AG04450 (cell line): ENCODE measurements around the gene BABAM1. TPM values are rescaled to one million over a fixed set of nuclear protein-coding genes. Genes with fewer than 3 reads are reported as not detected.

Source experiments
- CTCF ChIA-PET: fragments of 300-600, 350-600 bp; formaldehyde crosslinking; extraction: SDS; loops from one replicate; lab custom pipeline; 2022; ENCODE audit warnings: antibody characterized with exemption, inconsistent platforms; lab: Charles Lee
- POLR2A ChIA-PET: fragments of 350-600 bp; formaldehyde crosslinking; extraction: SDS; loops from one replicate; lab custom pipeline; 2021; ENCODE audit warnings: antibody characterized with exemption, inconsistent platforms; lab: Yijun Ruan, JAX
- DNase-seq: peaks from one replicate; pipeline ENCODE4 v3.0.0-alpha.2; 2011; ENCODE audit warnings: low read depth, low spot score
- H3K27ac ChIP-seq: one replicate; pipeline ENCODE4 v1.5.1; 2012; ENCODE audit warnings: low read depth, low read length, control low read depth
- H3K27me3 ChIP-seq: one replicate; pipeline ENCODE4 v1.6.0; 2012; ENCODE audit warnings: low read length; ENCODE audit not compliant: control insufficient read depth, insufficient read depth
- H3K4me3 ChIP-seq: 2 replicates; pipeline ENCODE4 v1.5.1; 2011; ENCODE audit warnings: mild to moderate bottlenecking, low read depth, low read length, control low read depth
- H3K9me3 ChIP-seq: 2 replicates; pipeline ENCODE4 v1.5.1; 2012; ENCODE audit warnings: low read length; ENCODE audit not compliant: control insufficient read depth, insufficient read depth
- polyA plus RNA-seq: library from polyadenylated mRNA; depleted of rRNA; stranded (reverse); fragments of >200 nt; gene quantifications from 2 replicates; pipeline ENCODE4 v1.2.3, GENCODE V29; 2011
- TF ChIP-seq, protein P1 (sequence below): IDR thresholded peaks from 2 replicates; pipeline ENCODE4 v1.5.1; 2011; ENCODE audit warnings: low read depth, low read length, control low read depth, inconsistent platforms

The BABAM1 gene
- polyA plus RNA-seq, 1 experiment: 98.6 TPM

DNA sequence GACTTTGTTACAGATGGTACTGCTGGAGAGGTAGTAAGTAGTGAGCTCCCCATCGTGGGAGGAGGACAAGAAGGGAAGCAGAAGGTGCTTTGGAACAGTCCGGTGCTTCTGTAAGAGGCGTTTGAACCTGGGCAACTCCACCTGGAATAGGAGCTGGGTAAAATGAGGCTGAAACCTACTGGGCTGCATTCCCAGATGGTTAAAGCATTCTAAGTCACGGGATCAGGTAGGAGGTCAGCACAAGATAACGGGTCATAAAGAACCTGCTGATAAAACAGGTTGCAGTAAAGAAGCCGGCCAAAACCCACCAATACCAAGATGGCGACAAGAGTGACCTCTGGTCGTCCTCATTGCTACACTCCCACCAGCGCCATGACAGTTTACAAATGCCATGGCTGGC, 19.5 kb downstream of the BABAM1 start:
- Histone ChIP-seq H3K27me3 (no peaks in the 10 kb centered on the region), H3K9me3 (no peaks in the 10 kb centered on the region), H3K4me3 (no peak overlapping the region), H3K27ac (no peak overlapping the region)
- POLR2A ChIA-PET: no interaction called here
- TF ChIP-seq, protein P1, sequence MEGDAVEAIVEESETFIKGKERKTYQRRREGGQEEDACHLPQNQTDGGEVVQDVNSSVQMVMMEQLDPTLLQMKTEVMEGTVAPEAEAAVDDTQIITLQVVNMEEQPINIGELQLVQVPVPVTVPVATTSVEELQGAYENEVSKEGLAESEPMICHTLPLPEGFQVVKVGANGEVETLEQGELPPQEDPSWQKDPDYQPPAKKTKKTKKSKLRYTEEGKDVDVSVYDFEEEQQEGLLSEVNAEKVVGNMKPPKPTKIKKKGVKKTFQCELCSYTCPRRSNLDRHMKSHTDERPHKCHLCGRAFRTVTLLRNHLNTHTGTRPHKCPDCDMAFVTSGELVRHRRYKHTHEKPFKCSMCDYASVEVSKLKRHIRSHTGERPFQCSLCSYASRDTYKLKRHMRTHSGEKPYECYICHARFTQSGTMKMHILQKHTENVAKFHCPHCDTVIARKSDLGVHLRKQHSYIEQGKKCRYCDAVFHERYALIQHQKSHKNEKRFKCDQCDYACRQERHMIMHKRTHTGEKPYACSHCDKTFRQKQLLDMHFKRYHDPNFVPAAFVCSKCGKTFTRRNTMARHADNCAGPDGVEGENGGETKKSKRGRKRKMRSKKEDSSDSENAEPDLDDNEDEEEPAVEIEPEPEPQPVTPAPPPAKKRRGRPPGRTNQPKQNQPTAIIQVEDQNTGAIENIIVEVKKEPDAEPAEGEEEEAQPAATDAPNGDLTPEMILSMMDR: no peak
- DNase-seq: no peak
- CTCF ChIA-PET: interaction anchor here (0.8 kb wide), 1 partner anchor 81 kb away, joined by 3 read pairs; no protein-coding TSS in a partner anchor

DNA sequence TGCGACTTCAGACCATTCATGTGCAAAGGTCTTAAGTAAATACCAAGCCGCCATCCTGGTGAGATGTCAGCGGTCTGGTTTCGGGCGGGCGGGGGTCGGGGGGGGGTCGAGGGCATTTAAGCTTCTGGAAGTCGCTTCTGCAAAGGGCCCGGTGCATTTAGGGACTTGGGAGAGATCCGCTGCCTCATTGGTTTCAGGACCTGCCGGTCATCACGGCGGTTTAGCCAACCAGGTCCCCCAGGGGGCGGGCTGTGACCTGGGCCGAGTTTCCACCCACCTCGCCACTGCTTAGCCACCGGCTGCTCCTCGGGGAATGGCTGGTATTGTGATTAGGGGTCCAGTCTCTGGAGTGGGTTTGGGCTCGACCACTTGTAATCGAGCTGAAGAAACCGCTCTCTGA, 22.2 kb downstream of the BABAM1 start:
- H3K4me3 ChIP-seq: peak overlapping the region; percentile 33

DNA sequence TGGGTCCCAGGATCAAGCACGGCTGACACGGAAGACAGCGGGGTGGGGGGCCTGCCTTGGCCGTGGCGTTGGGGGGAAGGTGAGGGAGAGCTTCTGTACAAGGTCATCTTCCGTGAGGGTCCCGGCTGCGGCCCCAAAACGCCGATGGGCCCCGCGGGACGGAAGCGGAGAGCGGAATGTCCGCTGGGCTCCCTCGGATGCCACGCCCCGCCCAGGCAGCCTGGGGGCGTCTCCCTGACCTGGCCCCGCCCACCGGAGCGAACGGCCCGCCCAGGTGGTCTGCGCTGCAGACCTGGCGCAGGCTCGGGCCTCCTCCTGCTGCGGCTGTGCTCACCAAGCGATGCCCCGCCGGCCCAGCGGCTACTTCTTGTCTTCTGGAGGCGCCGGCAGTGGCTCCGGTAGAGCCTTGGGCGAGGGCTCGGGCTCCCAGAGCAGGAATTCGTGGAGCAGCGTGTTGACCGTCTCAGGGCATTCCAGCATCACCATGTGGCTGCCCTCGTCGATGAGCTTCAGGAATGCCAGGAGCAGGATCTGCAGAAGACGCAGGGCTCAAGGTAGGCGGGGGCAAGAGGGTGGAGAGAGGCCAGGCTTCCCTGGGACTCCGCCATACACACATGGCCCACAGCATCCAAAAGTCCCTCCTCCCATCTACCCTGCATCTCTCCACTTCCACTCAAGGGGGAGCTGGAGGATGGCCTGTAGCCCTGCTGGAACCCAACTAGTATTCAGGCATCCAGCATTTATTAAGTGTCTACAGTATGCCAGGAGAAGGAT, 25.2 kb downstream of the BABAM1 start:
- TF ChIP-seq, protein P1: peak; percentile 75
- Histone ChIP-seq H3K27me3 (no peaks in the 10 kb centered on the region), H3K9me3 (peaks cover 6% of the 10 kb centered on the region), H3K27ac (peak overlapping the region; percentile 81), H3K4me3 (peak overlapping the region; percentile 63)
- POLR2A ChIA-PET: interaction anchor here (0.7 to 1.6 kb wide), 6 partner anchors 12 to 179 kb away, joined by 3 to 11 read pairs (median 4); partner anchors contain the start of genes MRPL34 and USE1
- peak; percentile 59 for DNase-seq
- CTCF ChIA-PET: interaction anchor here (0.6 to 3.3 kb wide), 9 partner anchors 10 to 687 kb away, joined by 3 to 16 read pairs (median 3); partner anchors contain the start of genes ABHD8, ANKLE1, BABAM1 and MRPL34

More for the DNA sequence above, 22.2 kb downstream of the BABAM1 start:
- DNase-seq: peak; percentile 76
- Histone ChIP-seq H3K27me3 (no peaks in the 10 kb centered on the region), H3K9me3 (peaks cover 6% of the 10 kb centered on the region), H3K27ac (no peak overlapping the region)
- ChIA-PET CTCF (interaction anchor here (2.1 kb wide), 1 partner anchor 16 kb away, joined by 5 read pairs; no protein-coding TSS in a partner anchor), POLR2A (interaction anchor here (0.7 to 1.2 kb wide), 2 partner anchors 74 to 181 kb away, joined by 3 to 4 read pairs; partner anchors contain the start of gene USE1)
- TF ChIP-seq, protein P1: no peak

DNA sequence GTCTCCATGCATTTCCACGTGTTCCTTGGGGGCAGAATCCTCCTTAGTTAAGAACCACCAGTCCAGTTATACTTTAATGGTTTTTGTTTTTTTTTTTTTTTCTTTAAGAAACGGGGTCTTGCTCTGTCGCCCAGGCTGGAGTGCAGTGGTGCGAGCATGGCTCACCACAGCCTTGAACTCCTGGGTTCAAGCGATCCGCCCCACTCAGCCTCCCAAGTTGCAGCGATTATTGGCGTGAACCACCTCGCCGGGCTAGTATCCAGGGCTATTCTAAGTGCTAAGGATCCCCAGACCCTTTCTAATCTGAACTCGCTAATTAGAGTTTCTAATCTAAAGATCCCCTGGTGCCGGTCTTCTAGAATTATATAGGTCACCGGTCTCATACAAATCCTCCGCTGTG, 26.4 kb downstream of the BABAM1 start:
- TF ChIP-seq, protein P1: no peak
- CTCF ChIA-PET: interaction anchor here (0.8 to 3.3 kb wide), 6 partner anchors 11 to 98 kb away, joined by 3 to 16 read pairs (median 3); partner anchors contain the start of genes ABHD8, ANKLE1, BABAM1 and MRPL34
- H3K27ac ChIP-seq: no peak overlapping the region
- no peaks in the 10 kb centered on the region for H3K27me3 ChIP-seq
- POLR2A ChIA-PET: interaction anchor here (0.7 to 1.6 kb wide), 3 partner anchors 11 to 78 kb away, joined by 3 to 11 read pairs (median 3); partner anchors contain the start of genes MRPL34 and USE1
- peaks cover 6% of the 10 kb centered on the region for H3K9me3 ChIP-seq
- H3K4me3 ChIP-seq: no peak overlapping the region
- no peak for DNase-seq
